HEK293 (cell line): ENCODE results near the gene SLC23A3.

ENCODE experiments used
- CTCF ChIA-PET: fragments of 350-600 bp; formaldehyde crosslinking; extraction: SDS; loops from one replicate; lab custom pipeline; 2021; ENCODE audit warnings: antibody characterized with exemption; lab: Yijun Ruan, JAX
- POLR2A ChIA-PET: fragments of 300-600 bp; formaldehyde crosslinking; extraction: SDS; loops from one replicate; lab custom pipeline; 2020; ENCODE audit warnings: antibody characterized with exemption, inconsistent platforms; lab: Yijun Ruan, JAX
- H3K27ac ChIP-seq: fragments of 200-500 bp; sonication (Bioruptor generic); 2 replicates; pipeline ENCODE4 v1.5.1; 2014; ENCODE audit warnings: low read depth, low read length, control low read depth, inconsistent platforms; ENCODE audit errors: extremely low read depth
- H3K36me3 ChIP-seq, 2 experiments: fragments of 200-500 bp in 1 of 2; sonication (Bioruptor generic) in 1 of 2; 1 replicate in 1 of 2; 2 replicates in 1 of 2; pipeline ENCODE4 v1.5.1; 2014 to 2017; ENCODE audit warnings: inconsistent platforms in 2 of 2, low read length in 2 of 2; ENCODE audit not compliant: control insufficient read depth in 2 of 2, insufficient read depth in 1 of 2
- H3K4me1 ChIP-seq: fragments of 200-500 bp; sonication (Bioruptor generic); 2 replicates; pipeline ENCODE4 v1.5.1; 2014; ENCODE audit warnings: mild to moderate bottlenecking, low read length, inconsistent platforms; ENCODE audit not compliant: control insufficient read depth, insufficient read depth
- H3K4me3 ChIP-seq: 2 replicates; pipeline ENCODE4 v1.5.1; 2011; ENCODE audit warnings: low read depth, mild to moderate bottlenecking, control low read depth, low read length, moderate library complexity
- H3K9me3 ChIP-seq: fragments of 200-500 bp; sonication (Bioruptor generic); 2 replicates; pipeline ENCODE4 v1.5.1; 2014; ENCODE audit warnings: low read depth, low read length, inconsistent platforms; ENCODE audit not compliant: control insufficient read depth, insufficient read depth
- GLIS2 ChIP-seq: fragments of 450-650 bp; formaldehyde crosslinking; IDR thresholded peaks from 2 replicates; pipeline ENCODE4 v1.5.1; 2016; ENCODE audit warnings: missing biosample characterization, missing genetic modification characterization
- HIC1 ChIP-seq: fragments of 450-650 bp; formaldehyde crosslinking; IDR thresholded peaks from 2 replicates; pipeline ENCODE4 v1.5.1; 2016; ENCODE audit warnings: missing biosample characterization, missing genetic modification characterization
- KLF8 ChIP-seq: fragments of 450-650 bp; formaldehyde crosslinking; IDR thresholded peaks from 2 replicates; pipeline ENCODE4 v1.5.1; 2016; ENCODE audit warnings: missing biosample characterization, missing genetic modification characterization
- MEIS1 ChIP-seq: sonication (generic); formaldehyde crosslinking; IDR thresholded peaks from 2 replicates; pipeline ENCODE4 v1.8.1; 2022; ENCODE audit warnings: missing genetic modification reagents, mild to moderate bottlenecking, borderline replicate concordance
- SCRT1 ChIP-seq: fragments of 450-650 bp; formaldehyde crosslinking; IDR thresholded peaks from 2 replicates; pipeline ENCODE4 v1.5.1; 2016; ENCODE audit warnings: missing biosample characterization, missing genetic modification characterization, borderline replicate concordance
- ZBTB1 ChIP-seq: fragments of 450-650 bp; formaldehyde crosslinking; IDR thresholded peaks from 2 replicates; pipeline ENCODE4 v1.5.1; 2016; ENCODE audit warnings: missing biosample characterization, missing genetic modification characterization
- ZBTB44 ChIP-seq: fragments of 450-650 bp; IDR thresholded peaks from 2 replicates; pipeline ENCODE4 v1.5.1; 2018; ENCODE audit warnings: missing biosample characterization, mild to moderate bottlenecking, missing genetic modification characterization
- ZFHX2 ChIP-seq: fragments of 450-650 bp; formaldehyde crosslinking; conservative IDR thresholded peaks from 2 replicates; pipeline ENCODE4 v1.5.1; 2016; ENCODE audit warnings: missing biosample characterization, missing genetic modification characterization
- ZNF2 ChIP-seq: fragments of 450-650 bp; formaldehyde crosslinking; IDR thresholded peaks from 2 replicates; pipeline ENCODE4 v1.5.1; 2016; ENCODE audit warnings: missing biosample characterization, missing genetic modification characterization
- ZNF37A ChIP-seq: fragments of 450-650 bp; IDR thresholded peaks from 2 replicates; pipeline ENCODE4 v1.5.1; 2018; ENCODE audit warnings: missing biosample characterization, missing genetic modification characterization
- ZNF501 ChIP-seq: fragments of 450-650 bp; formaldehyde crosslinking; IDR thresholded peaks from 2 replicates; pipeline ENCODE4 v1.5.1; 2016; ENCODE audit warnings: missing biosample characterization, missing genetic modification characterization
- ZNF521 ChIP-seq: fragments of 450-650 bp; formaldehyde crosslinking; IDR thresholded peaks from 2 replicates; pipeline ENCODE4 v1.5.1; 2017; ENCODE audit warnings: missing biosample characterization, mild to moderate bottlenecking, missing genetic modification characterization
- ZNF843 ChIP-seq: fragments of 450-650 bp; formaldehyde crosslinking; IDR thresholded peaks from 2 replicates; pipeline ENCODE4 v1.5.1; 2016; ENCODE audit warnings: missing biosample characterization, missing genetic modification characterization
- TF ChIP-seq, protein P1 (sequence below): fragments of 450-650 bp; formaldehyde crosslinking; IDR thresholded peaks from 2 replicates; pipeline ENCODE4 v1.5.1; 2016; ENCODE audit warnings: missing biosample characterization, missing genetic modification characterization
- TF ChIP-seq, protein P2 (sequence below): fragments of 450-650 bp; formaldehyde crosslinking; IDR thresholded peaks from 2 replicates; pipeline ENCODE4 v1.5.1; 2016; ENCODE audit warnings: missing biosample characterization, missing genetic modification characterization, borderline replicate concordance

SLC23A3 gene

GRCh38 chr2:219182331-219183150 is 12.7 kb upstream of the SLC23A3 start (continued):
- TF ChIP-seq, protein P1, sequence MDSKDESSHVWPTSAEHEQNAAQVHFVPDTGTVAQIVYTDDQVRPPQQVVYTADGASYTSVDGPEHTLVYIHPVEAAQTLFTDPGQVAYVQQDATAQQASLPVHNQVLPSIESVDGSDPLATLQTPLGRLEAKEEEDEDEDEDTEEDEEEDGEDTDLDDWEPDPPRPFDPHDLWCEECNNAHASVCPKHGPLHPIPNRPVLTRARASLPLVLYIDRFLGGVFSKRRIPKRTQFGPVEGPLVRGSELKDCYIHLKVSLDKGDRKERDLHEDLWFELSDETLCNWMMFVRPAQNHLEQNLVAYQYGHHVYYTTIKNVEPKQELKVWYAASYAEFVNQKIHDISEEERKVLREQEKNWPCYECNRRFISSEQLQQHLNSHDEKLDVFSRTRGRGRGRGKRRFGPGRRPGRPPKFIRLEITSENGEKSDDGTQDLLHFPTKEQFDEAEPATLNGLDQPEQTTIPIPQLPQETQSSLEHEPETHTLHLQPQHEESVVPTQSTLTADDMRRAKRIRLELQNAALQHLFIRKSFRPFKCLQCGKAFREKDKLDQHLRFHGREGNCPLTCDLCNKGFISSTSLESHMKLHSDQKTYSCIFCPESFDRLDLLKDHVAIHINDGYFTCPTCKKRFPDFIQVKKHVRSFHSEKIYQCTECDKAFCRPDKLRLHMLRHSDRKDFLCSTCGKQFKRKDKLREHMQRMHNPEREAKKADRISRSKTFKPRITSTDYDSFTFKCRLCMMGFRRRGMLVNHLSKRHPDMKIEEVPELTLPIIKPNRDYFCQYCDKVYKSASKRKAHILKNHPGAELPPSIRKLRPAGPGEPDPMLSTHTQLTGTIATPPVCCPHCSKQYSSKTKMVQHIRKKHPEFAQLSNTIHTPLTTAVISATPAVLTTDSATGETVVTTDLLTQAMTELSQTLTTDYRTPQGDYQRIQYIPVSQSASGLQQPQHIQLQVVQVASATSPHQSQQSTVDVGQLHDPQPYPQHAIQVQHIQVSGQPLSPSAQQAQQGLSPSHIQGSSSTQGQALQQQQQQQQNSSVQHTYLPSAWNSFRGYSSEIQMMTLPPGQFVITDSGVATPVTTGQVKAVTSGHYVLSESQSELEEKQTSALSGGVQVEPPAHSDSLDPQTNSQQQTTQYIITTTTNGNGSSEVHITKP (tag by site-specific recombination), result no peak
- TF ChIP-seq ZNF37A (tag by site-specific recombination) (no peak), HIC1 (tag by site-specific recombination) (no peak), SCRT1 (tag by site-specific recombination) (no peak), ZFHX2 (tag by site-specific recombination) (no peak), ZNF521 (tag by site-specific recombination) (no peak), ZNF501 (tag by site-specific recombination) (no peak), ZBTB1 (no peak), ZBTB44 (tag by site-specific recombination) (no peak)
- TF ChIP-seq, protein P2, sequence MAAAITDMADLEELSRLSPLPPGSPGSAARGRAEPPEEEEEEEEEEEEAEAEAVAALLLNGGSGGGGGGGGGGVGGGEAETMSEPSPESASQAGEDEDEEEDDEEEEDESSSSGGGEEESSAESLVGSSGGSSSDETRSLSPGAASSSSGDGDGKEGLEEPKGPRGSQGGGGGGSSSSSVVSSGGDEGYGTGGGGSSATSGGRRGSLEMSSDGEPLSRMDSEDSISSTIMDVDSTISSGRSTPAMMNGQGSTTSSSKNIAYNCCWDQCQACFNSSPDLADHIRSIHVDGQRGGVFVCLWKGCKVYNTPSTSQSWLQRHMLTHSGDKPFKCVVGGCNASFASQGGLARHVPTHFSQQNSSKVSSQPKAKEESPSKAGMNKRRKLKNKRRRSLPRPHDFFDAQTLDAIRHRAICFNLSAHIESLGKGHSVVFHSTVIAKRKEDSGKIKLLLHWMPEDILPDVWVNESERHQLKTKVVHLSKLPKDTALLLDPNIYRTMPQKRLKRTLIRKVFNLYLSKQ (tag by site-specific recombination), result no peak
- TF ChIP-seq, all 188 proteins: peak for 0

DNA sequence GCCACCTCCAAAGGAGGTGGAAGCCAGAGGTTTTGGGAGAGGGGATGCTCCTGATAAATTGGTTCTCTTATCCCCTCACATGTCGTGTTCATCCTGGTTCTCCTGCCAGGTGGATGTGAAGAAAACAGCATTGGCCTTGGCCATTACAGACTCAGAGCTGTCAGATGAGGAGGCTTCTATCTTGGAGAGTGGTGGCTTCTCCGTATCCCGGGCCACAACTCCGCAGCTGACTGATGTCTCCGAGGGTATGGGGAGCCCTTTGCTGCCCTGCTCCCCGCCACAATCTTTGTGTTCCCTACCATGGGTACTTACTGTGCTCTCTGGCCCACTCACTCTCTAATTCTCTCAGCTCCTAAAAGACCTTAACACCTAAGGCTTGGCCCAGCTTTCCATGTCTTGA is 11.7 kb upstream of the SLC23A3 start:
- Histone ChIP-seq H3K4me1 (peaks cover 2% of the 10 kb centered on the region; the same call in 1 of the 2 replicates), H3K27ac (no peak overlapping the region)
- POLR2A ChIA-PET, result interaction anchor here (4.6 kb wide), 1 partner anchor 25 kb away, joined by 14 read pairs; the partner anchor contains the start of gene ZFAND2B
- no peak for TF ChIP-seq KLF8 (tag by site-specific recombination)
- TF ChIP-seq MEIS1 (CRISPR knock-in tag), result no peak
- TF ChIP-seq GLIS2 (tag by site-specific recombination), result no peak
- no peak for TF ChIP-seq ZNF843 (tag by site-specific recombination)
- TF ChIP-seq ZNF2, result no peak
- TF ChIP-seq, all 188 proteins: peak for 0
- no peaks in the 10 kb centered on the region for H3K9me3 ChIP-seq
- CTCF ChIA-PET, result interaction anchor here (0.8 kb wide), 2 partner anchors 33 to 284 kb away, joined by 3 read pairs; no protein-coding TSS in a partner anchor
- H3K36me3 ChIP-seq, result peaks cover 0 to 60% of the 10 kb centered on the region in 2 experiments; a peak in 2 of 3 replicates
- no peak overlapping the region for H3K4me3 ChIP-seq
